ENCODE measurements around the gene SUPT3H.

- TF ChIP-seq CTCF (IDR thresholded peaks at IDR 0.05) (no peak), POLR2A (IDR thresholded peaks at IDR 0.05) (no peak)
Observed at GRCh38 chr6:45171380-45171779, 206.4 kb downstream of the SUPT3H start.

Measured in breast epithelium (tissue), 3 donors.